ENCODE data around the gene IDUA. TPM values are rescaled to one million over a fixed set of nuclear protein-coding genes. Genes with fewer than 3 reads are reported as not detected.
"Not testable (repeated sequence)": the region's sequence is repeated elsewhere in the genome, so short reads cannot be mapped to it uniquely, and the experiment has no call there.

Gene IDUA
- total RNA-seq (10 to 100 TPM; 14.7 to 17.4 (median 17.1) TPM), polyA plus RNA-seq (8.5 TPM)
- long read RNA-seq, donor 1, transcript IDUA-201 (14 exons, 2,163 nt) = major isoform, 13 of 37 reads
- long read RNA-seq, donor 1, partial matches to known transcripts = 15 of 37 reads
- long read RNA-seq, donor 1, other reads (novel, unspliced or antisense) = 9 of 37 reads
- long read RNA-seq, donor 2, transcript IDUA-201 (14 exons, 2,163 nt) = major isoform, 5 of 14 reads
- long read RNA-seq, donor 2, partial matches to known transcripts = 2 of 14 reads
- long read RNA-seq, donor 2, other reads (novel, unspliced or antisense) = 7 of 14 reads
- long read RNA-seq, donor 3, transcript IDUA-201 (14 exons, 2,163 nt) = major isoform, 7 of 31 reads
- long read RNA-seq, donor 3, partial matches to known transcripts = 18 of 31 reads
- long read RNA-seq, donor 3, other reads (novel, unspliced or antisense) = 6 of 31 reads
- long read RNA-seq, donor 4, transcript IDUA-201 (14 exons, 2,163 nt) = major isoform, 5 of 25 reads
- long read RNA-seq, donor 4, partial matches to known transcripts = 7 of 25 reads
- long read RNA-seq, donor 4, other reads (novel, unspliced or antisense) = 13 of 25 reads

GRCh38 chr4:986879-987623 is at the start of gene IDUA:
Gene IDUA (plus strand): TSS chr4:987044. CDS start chr4:987085, 41 bp downstream.
- DNase-seq (peak; percentile 82 to 94 (median 94)), ATAC-seq (peak; percentile 87 to 90)
- Histone ChIP-seq H3K4me3 (ENCODE audit: low read length) (peak within 1 kb of the TSS; percentile 74), H3K27me3 (ENCODE audit: control insufficient read depth, insufficient read depth) (no peaks in the 10 kb centered on the region), H3K27ac (ENCODE audit: low read length) (no peak within 1 kb of the TSS), H3K9me3 (ENCODE audit: control insufficient read depth, low read length) (no peaks in the 10 kb centered on the region), H3K4me1 (ENCODE audit: control insufficient read depth, insufficient read depth, low read length) (no peaks in the 10 kb centered on the region)
- intact Hi-C loops (cut with DNase I) = loop anchor here in 1 of 4 donors (10.0 kb wide), 1 partner anchor 232 kb away; no protein-coding TSS in a partner anchor
- 1% methylated on average over 69 of the region's 69 CpGs for WGBS

GRCh38 chr4:939508-939907 is 47.3 kb upstream of the IDUA start:
- intact Hi-C loops (cut with DNase I); H3K4me3 ChIP-seq (ENCODE audit: low read length); H3K27me3 ChIP-seq (ENCODE audit: control insufficient read depth, insufficient read depth); ATAC-seq; H3K27ac ChIP-seq (ENCODE audit: low read length); DNase-seq; H3K4me1 ChIP-seq (ENCODE audit: control insufficient read depth, insufficient read depth, low read length); H3K9me3 ChIP-seq (ENCODE audit: control insufficient read depth, low read length): not testable (repeated sequence)
- WGBS = 84% methylated on average over 4 of the region's 4 CpGs

GRCh38 chr4:945274-946102 is 41.4 kb upstream of the IDUA start:
- intact Hi-C loops (cut with DNase I) = no loop called here
- peak in 1 of 3 donors; percentile 11 for DNase-seq
- 59% methylated on average over 28 of the region's 28 CpGs for WGBS
- no peaks in the 10 kb centered on the region for H3K9me3 ChIP-seq (ENCODE audit: control insufficient read depth, low read length)
- no peaks in the 10 kb centered on the region for H3K4me1 ChIP-seq (ENCODE audit: control insufficient read depth, insufficient read depth, low read length)
- no peaks in the 10 kb centered on the region for H3K27me3 ChIP-seq (ENCODE audit: control insufficient read depth, insufficient read depth)
- no peak overlapping the region for H3K27ac ChIP-seq (ENCODE audit: low read length)
- H3K4me3 ChIP-seq (ENCODE audit: low read length) = no peak overlapping the region
- no peak for ATAC-seq

- Histone ChIP-seq H3K4me1 (ENCODE audit: control insufficient read depth, insufficient read depth, low read length) (no peaks in the 10 kb centered on the region), H3K27me3 (ENCODE audit: control insufficient read depth, insufficient read depth) (no peaks in the 10 kb centered on the region), H3K4me3 (ENCODE audit: low read length) (no peak overlapping the region), H3K9me3 (ENCODE audit: control insufficient read depth, low read length) (no peaks in the 10 kb centered on the region), H3K27ac (ENCODE audit: low read length) (no peak overlapping the region)
- intact Hi-C loops (cut with DNase I) = no loop called here
- ATAC-seq (no peak), DNase-seq (peak in 1 of 3 donors; percentile 25)
- 76% methylated on average over 9 of the region's 9 CpGs for WGBS
Measured at GRCh38 chr4:946103-946450, 40.8 kb upstream of the IDUA start.

- H3K4me3 ChIP-seq (ENCODE audit: low read length) = no peak overlapping the region
- WGBS = 71% methylated on average over 62 of the region's 62 CpGs
- H3K27me3 ChIP-seq (ENCODE audit: control insufficient read depth, insufficient read depth) = no peaks in the 10 kb centered on the region
- intact Hi-C loops (cut with DNase I) = no loop called here
- ATAC-seq (no peak), DNase-seq (peak in 1 of 3 donors; percentile 23)
- H3K4me1 ChIP-seq (ENCODE audit: control insufficient read depth, insufficient read depth, low read length) = no peaks in the 10 kb centered on the region
- H3K27ac ChIP-seq (ENCODE audit: low read length) = no peak overlapping the region
- H3K9me3 ChIP-seq (ENCODE audit: control insufficient read depth, low read length) = no peaks in the 10 kb centered on the region
Measured at GRCh38 chr4:946517-947471, 40.0 kb upstream of the IDUA start.

- Histone ChIP-seq H3K4me1 (ENCODE audit: control insufficient read depth, insufficient read depth, low read length) (no peaks in the 10 kb centered on the region), H3K27ac (ENCODE audit: low read length) (no peak overlapping the region), H3K27me3 (ENCODE audit: control insufficient read depth, insufficient read depth) (no peaks in the 10 kb centered on the region), H3K9me3 (ENCODE audit: control insufficient read depth, low read length) (no peaks in the 10 kb centered on the region), H3K4me3 (ENCODE audit: low read length) (no peak overlapping the region)
- ATAC-seq (peak in 1 of 2 donors; percentile 7), DNase-seq (peak in 1 of 3 donors; percentile 39)
- intact Hi-C loops (cut with DNase I) = no loop called here
- 93% methylated on average over 19 of the region's 19 CpGs for WGBS
Measured at GRCh38 chr4:947491-947971, 39.3 kb upstream of the IDUA start.

GRCh38 chr4:948101-948935 is 38.5 kb upstream of the IDUA start:
- ATAC-seq (no peak), DNase-seq (peak in 1 of 3 donors; percentile 50)
- Histone ChIP-seq H3K4me1 (ENCODE audit: control insufficient read depth, insufficient read depth, low read length) (no peaks in the 10 kb centered on the region), H3K4me3 (ENCODE audit: low read length) (no peak overlapping the region), H3K27me3 (ENCODE audit: control insufficient read depth, insufficient read depth) (no peaks in the 10 kb centered on the region), H3K9me3 (ENCODE audit: control insufficient read depth, low read length) (no peaks in the 10 kb centered on the region), H3K27ac (ENCODE audit: low read length) (no peak overlapping the region)
- WGBS = 82% methylated on average over 33 of the region's 33 CpGs
- intact Hi-C loops (cut with DNase I) = no loop called here

- H3K4me1 ChIP-seq (ENCODE audit: control insufficient read depth, insufficient read depth, low read length) = no peaks in the 10 kb centered on the region
- DNase-seq = peak in 1 of 3 donors; percentile 56
- no peak overlapping the region for H3K27ac ChIP-seq (ENCODE audit: low read length)
- H3K4me3 ChIP-seq (ENCODE audit: low read length) = no peak overlapping the region
- no peaks in the 10 kb centered on the region for H3K27me3 ChIP-seq (ENCODE audit: control insufficient read depth, insufficient read depth)
- ATAC-seq = no peak
- WGBS = 92% methylated on average over 13 of the region's 13 CpGs
- no peaks in the 10 kb centered on the region for H3K9me3 ChIP-seq (ENCODE audit: control insufficient read depth, low read length)
- intact Hi-C loops (cut with DNase I) = no loop called here
Measured at GRCh38 chr4:948936-949300, 37.9 kb upstream of the IDUA start.

GRCh38 chr4:949656-950055 is 37.2 kb upstream of the IDUA start:
- H3K9me3 ChIP-seq (ENCODE audit: control insufficient read depth, low read length) = no peaks in the 10 kb centered on the region
- H3K4me3 ChIP-seq (ENCODE audit: low read length) = no peak overlapping the region
- WGBS = 93% methylated on average over 20 of the region's 20 CpGs
- no peaks in the 10 kb centered on the region for H3K27me3 ChIP-seq (ENCODE audit: control insufficient read depth, insufficient read depth)
- no peak overlapping the region for H3K27ac ChIP-seq (ENCODE audit: low read length)
- intact Hi-C loops (cut with DNase I) = no loop called here
- ATAC-seq (no peak), DNase-seq (peak in 1 of 3 donors; percentile 50)
- no peaks in the 10 kb centered on the region for H3K4me1 ChIP-seq (ENCODE audit: control insufficient read depth, insufficient read depth, low read length)
